ENCODE measurements around the gene AATF. TPM values are rescaled to one million over a fixed set of nuclear protein-coding genes. Genes with fewer than 3 reads are reported as not detected.

Gene AATF
- total and polyA plus RNA-seq, 9 of the 15 experiments (the other 6 are each of a cell fraction or from before 2014, with no cell fraction given), result 34.5 to 133 (median 90.1) TPM

DNA sequence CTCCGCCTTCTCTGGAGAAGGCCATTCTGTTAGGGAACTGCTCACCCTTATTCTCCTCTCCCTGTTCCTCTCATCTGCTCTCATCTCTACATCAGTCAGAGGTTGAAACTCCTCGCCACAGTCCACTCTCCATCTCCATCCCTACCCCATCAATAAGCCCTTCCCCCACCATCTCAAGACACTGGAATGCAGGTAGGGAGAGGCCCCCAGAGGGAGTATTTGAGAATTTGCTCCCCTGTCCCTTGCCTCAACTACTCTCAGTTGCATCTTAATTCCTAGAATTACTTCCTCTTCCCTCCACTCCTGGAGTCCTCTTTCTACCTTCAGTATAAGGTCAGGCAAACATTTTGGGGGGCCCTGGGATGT, 2.0 kb upstream of the AATF start:
- Histone ChIP-seq H3K4me3 (no peak overlapping the region), H3K9me1 (ENCODE audit: control insufficient read depth, insufficient read depth, low read length) (no peaks in the 10 kb centered on the region), H3K4me2 (ENCODE audit: insufficient read depth, low read length) (no peak overlapping the region), H3K9ac (ENCODE audit: insufficient read depth in 1 of 2, low read depth in 2 of 2, low read length in 2 of 2) (no peak overlapping the region; a peak in 1 of 4 replicates), H3K4me1 (replicated peaks in 1 of 2; ENCODE audit: control insufficient read depth in 2 of 2, insufficient read depth in 2 of 2, low read length in 2 of 2) (peaks cover 23 to 24% of the 10 kb centered on the region in 2 experiments), H3K27ac (ENCODE audit: extremely low read depth, low read depth, low read length) (no peak overlapping the region), H2AFZ (ENCODE audit: low read depth, low read length) (no peak overlapping the region), H4K20me1 (replicated peaks; ENCODE audit: control insufficient read depth, insufficient read depth, low read length) (no peaks in the 10 kb centered on the region), H3K9me3 (replicated peaks; ENCODE audit: control insufficient read depth, insufficient read depth, low read depth, low read length) (no peaks in the 10 kb centered on the region), H3K27me3 (ENCODE audit: control insufficient read depth in 2 of 2, insufficient read depth in 2 of 2, low read length in 2 of 2) (peaks cover 3 to 13% of the 10 kb centered on the region in 2 experiments; a peak in 2 of 5 replicates), H3K36me3 (ENCODE audit: control insufficient read depth, insufficient read depth, low read length) (peaks cover 17% of the 10 kb centered on the region), H3K79me2 (ENCODE audit: control insufficient read depth, insufficient read depth, low read length) (peaks cover 30% of the 10 kb centered on the region)
- no peak for DNase-seq (ENCODE audit: extremely low read depth in 1 of 4, low spot score in 3 of 4)
- ChIA-PET CTCF (ENCODE audit: low intra/inter-chr PET ratio) (no interaction called here), POLR2A (interaction anchor here (0.6 kb wide), 1 partner anchor 313 kb away, joined by 3 read pairs; no protein-coding TSS in a partner anchor)
- in situ Hi-C loops (cut with MboI) (no loop called here), intact Hi-C loops (cut with micrococcal nuclease) (no loop called here)
- TF ChIP-seq MCM2 (IDR thresholded peaks at IDR 0.05; ENCODE audit: low read depth) (no peak), PPARD (CRISPR knock-in tag; IDR thresholded peaks at IDR 0.05) (no peak), ZNF384 (IDR thresholded peaks at IDR 0.05; ENCODE audit: low read depth, low read length) (no peak), RUNX1 (IDR thresholded peaks at IDR 0.05; ENCODE audit: low read depth) (no peak), STAT5B (CRISPR knock-in tag; IDR thresholded peaks at IDR 0.05) (no peak), ZNF212 (CRISPR knock-in tag; IDR thresholded peaks at IDR 0.05) (no peak), HMG20B (CRISPR knock-in tag; IDR thresholded peaks at IDR 0.05) (no peak), ZNF717 (CRISPR knock-in tag; IDR thresholded peaks at IDR 0.05) (no peak)
- no TSS peak for BruUV-seq (replicated peaks)
- ATAC-seq, result no peak
- 72% methylated on average over 2 of the region's 2 CpGs for WGBS (ENCODE audit: insufficient coverage, low coverage, missing lambda C conversion rate)
- FAIRE-seq, result no peak
